ENCODE measurements around the gene INPP5E.

Gene INPP5E

GRCh38 chr9:136379401-136379800, 60.2 kb downstream of the INPP5E start:
- H3K27me3 ChIP-seq (ENCODE audit: control insufficient read depth, insufficient read depth, low read length) = no peaks in the 10 kb centered on the region

GRCh38 chr9:136379003-136379287, 60.7 kb downstream of the INPP5E start:
- H3K9me3 ChIP-seq (ENCODE audit: control insufficient read depth, low read length) = no peaks in the 10 kb centered on the region
- H3K36me3 ChIP-seq (ENCODE audit: control insufficient read depth, insufficient read depth, low read length) = no peaks in the 10 kb centered on the region
- no peaks in the 10 kb centered on the region for H3K27me3 ChIP-seq (ENCODE audit: control insufficient read depth, insufficient read depth, low read length)
- H3K4me3 ChIP-seq (ENCODE audit: low read length) = no peak overlapping the region
- H3K9ac ChIP-seq (ENCODE audit: low read length) = no peak overlapping the region
- H3K4me1 ChIP-seq (ENCODE audit: control insufficient read depth, insufficient read depth, low read length) = no peaks in the 10 kb centered on the region

More at GRCh38 chr9:136379401-136379800, 60.2 kb downstream of the INPP5E start:
- Histone ChIP-seq H3K36me3 (ENCODE audit: control insufficient read depth, insufficient read depth, low read length) (no peaks in the 10 kb centered on the region), H3K4me3 (ENCODE audit: low read length) (no peak overlapping the region), H3K9ac (ENCODE audit: low read length) (no peak overlapping the region), H3K9me3 (ENCODE audit: control insufficient read depth, low read length) (no peaks in the 10 kb centered on the region), H3K4me1 (ENCODE audit: control insufficient read depth, insufficient read depth, low read length) (no peaks in the 10 kb centered on the region)
